Upper lobe of left lung (tissue), 4 donors: Measurements from ENCODE around the gene GABBR2.

Experiments
- CTCF ChIP-seq, 6 experiments: fragments of 450-650 bp in 4 of 6; fragments of 200-600 bp in 2 of 6; sonication (generic) in 2 of 6; IDR thresholded peaks; one replicate each; pipeline ENCODE4 v1.5.1; 2016 to 2019; ENCODE audit warnings: antibody characterized with exemption in 6 of 6
- EP300 ChIP-seq, 4 donors: sonication (generic); formaldehyde crosslinking; IDR thresholded peaks; one replicate each; pipeline ENCODE4 v1.5.1; 2017; ENCODE audit warnings: antibody characterized with exemption in 4 of 4, control low read depth in 2 of 4
- POLR2A ChIP-seq, 4 donors: fragments of 450-650 bp; IDR thresholded peaks; one replicate each; pipeline ENCODE4 v1.5.1; 2016 to 2017; ENCODE audit warnings: antibody characterized with exemption in 4 of 4, mild to moderate bottlenecking in 2 of 4

DNA sequence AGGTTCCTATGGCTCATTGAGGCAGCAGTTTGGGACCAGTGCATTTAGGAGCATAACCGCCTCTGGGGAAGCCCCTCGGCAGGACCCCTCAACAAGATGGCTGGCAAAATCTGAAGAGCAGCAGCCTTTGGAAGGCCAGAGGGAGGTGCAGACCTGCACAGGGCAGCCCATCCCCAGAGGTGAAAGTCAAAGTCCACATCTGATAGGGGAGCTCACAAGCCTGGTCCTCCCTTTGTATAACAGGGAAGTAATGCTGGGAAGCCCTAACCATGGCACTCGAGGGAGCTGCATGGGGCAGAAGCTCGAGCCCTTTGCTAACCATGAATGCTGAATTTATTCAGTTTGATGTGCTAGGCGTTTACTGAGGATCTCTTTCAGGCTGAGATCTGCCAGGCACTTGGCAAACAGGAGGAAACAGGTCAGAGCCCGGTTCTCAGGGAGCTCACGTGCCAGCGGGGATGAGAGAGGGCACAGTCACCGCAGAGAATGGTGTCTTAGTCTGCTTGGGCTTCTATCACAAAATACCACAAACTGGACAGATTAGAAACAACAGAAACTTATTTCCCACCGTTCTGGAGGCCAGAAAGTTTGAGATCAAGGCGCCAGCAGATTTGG lies 114.1 kb downstream of the GABBR2 start:
- TF ChIP-seq POLR2A (IDR thresholded peaks at IDR 0.05) (no peak), CTCF (IDR thresholded peaks at IDR 0.05) (no peak), EP300 (IDR thresholded peaks at IDR 0.05) (no peak)
